GM19351 (cell line): ENCODE results near the gene RAC3.
A peak's percentile ranks its signal among the peaks of the same experiment; 100 is the strongest.

ENCODE experiments used
- ATAC-seq: cut with Tn5 transposase; IDR thresholded peaks from one replicate; pipeline ENCODE4 v1.9.1; 2021; ENCODE audit warnings: mild to moderate bottlenecking, moderate library complexity; ENCODE audit not compliant: unreplicated experiment

Gene RAC3

DNA sequence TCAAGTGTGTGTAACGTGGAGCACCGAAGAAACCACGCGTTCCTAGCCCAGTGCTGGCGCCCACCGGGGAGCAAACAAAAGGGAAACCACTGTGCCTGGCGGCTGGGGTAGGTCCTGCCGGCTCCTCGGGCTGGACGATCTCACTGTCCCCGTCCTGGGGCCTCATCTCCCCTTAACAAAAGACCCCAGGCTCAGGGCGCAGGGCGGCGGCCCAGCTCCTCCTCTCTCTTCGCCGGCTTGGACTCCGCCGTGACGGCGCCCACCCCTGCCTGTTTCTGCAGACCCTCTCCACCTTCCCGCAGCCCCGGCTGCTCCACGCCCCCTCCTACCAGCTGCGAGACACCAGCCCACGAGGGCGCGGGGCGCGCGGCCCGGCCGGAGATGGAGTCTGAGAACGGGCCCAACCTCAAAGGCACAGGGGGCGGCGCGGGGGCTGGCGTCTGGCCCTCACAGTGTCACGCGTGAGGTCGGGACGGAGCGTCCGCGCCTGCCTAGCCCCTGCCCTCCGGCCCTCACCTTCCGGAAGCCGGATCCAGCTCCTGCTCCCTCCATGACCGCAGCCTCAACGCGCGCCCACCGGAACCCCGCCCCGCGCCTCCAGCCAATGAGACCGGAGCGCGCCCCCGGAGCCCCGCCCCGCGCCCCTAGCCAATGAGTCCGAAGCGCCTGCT lies 9.0 kb upstream of the RAC3 start, which contains the start of gene CENPX:
Gene CENPX (minus strand): TSS at position 569 of the 671 bp plus-strand sequence. CDS start 17 bp downstream, at position 552.
- ATAC-seq = no peak

DNA sequence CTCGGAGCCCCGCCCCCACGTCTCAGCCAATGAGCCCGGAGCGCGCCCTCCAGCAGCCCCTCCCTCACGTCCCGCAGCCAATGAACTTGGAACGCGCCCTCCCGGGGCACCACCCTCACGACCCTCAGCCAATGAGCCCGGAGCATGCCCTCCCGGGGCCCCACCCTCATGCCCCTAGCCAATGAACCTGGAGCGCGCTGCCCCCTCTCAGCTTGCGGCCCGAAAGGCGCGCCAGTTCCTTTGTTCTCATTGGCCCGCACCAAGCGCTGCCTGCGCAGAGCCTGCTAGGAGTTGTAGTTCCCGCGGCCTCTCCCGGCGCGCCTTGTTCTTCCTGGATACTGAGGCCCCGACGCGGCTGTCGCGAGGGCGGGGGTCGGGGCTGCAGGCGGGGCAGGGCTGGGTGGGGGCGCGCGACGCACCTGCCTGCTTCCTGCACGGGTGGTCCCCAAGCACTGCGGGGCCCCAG lies 8.5 kb upstream of the RAC3 start, which contains the start of gene LRRC45:
Gene LRRC45 (plus strand): TSS at position 325 of the 466 bp plus-strand sequence. CDS start 339 bp downstream, outside the sequence.
- peak; percentile 89 for ATAC-seq

DNA sequence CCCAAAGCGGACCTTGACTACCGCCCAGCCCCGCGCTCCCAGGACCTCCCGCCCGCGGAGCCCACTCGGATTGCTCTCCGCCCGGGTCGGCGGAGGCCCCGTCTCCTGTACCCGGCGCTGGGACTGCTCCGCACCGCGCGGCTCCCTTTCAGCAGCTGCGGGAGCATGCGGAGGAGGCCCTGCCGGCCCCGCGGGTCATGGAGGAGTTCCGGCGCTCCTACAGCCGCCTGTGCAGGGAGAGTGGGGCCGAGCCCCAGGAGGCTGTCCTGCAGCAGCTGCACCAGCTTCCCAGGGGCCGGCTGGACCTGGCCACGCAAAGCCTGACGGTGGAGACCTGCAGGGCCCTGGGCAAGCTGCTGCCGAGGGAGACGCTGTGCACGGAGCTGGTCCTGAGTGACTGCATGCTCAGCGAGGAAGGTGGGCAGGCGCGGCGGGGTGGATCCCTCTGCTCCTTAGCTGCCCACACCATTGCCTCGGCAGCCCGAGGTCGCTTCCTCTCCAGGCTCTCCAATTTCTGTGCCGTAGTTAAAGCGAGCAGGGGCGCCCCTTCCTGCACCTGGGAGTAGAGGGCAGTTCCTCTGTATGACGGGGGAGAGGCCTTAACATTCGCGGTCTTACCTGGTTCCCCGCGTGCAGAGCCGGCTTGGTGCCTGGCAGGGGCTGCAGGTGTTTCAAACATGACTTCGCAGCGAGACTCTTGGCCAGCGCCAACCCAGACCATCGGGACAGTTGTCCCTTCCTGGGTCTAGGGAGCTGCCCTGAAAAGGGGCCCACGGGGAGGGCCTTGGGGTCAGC lies 7.8 kb upstream of the RAC3 start:
- ATAC-seq = no peak

DNA sequence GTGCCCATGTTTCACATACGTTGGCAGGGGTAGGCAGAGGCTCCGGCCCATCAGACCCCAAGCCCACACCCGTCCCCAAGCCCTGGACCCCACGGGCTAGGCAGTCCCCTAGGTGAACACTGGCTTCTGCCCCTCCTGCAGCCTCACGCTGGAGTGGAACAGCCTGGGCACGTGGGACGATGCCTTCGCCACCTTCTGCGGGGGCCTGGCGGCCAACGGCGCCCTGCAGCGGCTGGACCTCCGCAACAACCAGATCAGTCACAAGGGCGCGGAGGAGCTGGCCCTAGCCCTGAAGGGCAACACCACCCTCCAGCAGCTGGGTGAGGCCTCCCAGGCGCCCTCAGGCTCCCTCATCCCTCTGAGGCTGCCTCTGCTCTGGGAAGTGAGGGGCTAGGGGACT lies 6.6 kb upstream of the RAC3 start:
- ATAC-seq = no peak

DNA sequence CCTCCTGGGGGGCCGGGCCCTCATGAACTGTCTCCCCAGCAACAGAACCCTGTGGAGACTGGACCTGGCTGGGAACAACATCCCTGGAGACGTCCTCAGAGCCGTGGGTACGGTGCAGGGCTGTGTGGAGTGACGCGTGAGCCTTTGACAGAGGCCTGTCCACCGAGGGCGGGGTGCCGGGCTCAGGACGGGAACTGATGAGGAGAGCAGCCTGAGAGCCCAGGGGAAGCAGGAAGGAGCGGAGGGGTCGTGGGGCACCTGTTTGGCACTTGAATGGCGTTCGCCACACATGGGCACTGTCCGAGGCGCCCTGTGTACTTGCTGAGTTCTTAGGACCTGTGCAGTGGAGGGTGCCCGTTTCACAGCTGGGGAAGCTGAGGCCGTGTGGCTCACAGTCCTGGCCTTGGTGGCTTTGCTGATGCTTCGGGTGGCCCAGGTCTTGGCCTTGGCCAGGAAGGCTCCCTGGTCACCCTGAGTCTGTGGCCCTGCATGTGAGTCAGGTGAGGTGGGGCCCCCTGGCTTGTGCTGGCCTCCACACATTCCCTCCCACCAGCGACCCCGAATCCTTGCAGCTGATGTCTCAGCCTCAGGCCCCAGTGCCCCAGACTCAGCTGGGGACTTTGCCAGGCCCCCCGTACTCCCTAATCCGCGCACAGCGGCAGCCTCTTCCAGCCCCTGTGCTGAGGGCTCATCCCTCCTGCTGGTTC lies 5.9 kb upstream of the RAC3 start:
- ATAC-seq = no peak

DNA sequence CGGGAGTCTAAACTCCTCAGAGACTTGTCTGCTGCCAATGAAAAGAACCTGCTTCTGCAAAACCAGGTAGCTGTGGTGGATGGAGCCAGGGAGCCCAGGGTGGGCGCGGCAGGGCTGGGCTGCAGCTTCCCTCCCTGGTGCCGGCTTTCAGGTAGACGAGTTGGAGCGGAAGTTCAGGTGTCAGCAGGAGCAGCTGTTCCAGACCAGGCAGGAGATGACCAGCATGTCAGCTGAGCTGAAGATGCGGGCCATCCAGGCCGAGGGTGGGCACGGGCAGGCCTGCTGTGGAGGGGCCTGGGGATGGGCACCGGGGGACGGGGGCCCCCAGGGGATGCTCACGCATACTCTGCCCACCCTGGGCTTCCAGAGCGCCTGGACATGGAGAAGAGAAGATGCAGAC lies 3.2 kb upstream of the RAC3 start:
- no peak for ATAC-seq

DNA sequence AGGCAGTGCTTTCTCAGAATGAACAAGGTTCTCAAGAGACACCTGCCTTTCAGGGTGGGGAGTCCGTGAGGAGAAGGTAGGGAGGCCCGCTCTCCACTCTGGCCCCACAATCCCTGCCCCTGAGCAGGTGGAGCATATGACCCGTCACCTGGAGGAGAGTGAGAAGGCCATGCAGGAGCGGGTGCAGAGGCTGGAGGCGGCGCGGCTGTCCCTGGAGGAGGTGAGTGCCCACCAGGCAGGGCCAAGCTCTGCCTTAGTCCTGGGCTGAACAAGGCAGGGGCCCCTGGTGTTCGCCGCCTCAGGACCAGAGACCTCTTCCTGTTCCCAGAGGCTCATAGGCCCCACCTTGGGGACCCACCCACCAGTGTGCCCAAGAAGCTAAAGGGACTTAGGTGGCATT lies 2.5 kb upstream of the RAC3 start:
- no peak for ATAC-seq

DNA sequence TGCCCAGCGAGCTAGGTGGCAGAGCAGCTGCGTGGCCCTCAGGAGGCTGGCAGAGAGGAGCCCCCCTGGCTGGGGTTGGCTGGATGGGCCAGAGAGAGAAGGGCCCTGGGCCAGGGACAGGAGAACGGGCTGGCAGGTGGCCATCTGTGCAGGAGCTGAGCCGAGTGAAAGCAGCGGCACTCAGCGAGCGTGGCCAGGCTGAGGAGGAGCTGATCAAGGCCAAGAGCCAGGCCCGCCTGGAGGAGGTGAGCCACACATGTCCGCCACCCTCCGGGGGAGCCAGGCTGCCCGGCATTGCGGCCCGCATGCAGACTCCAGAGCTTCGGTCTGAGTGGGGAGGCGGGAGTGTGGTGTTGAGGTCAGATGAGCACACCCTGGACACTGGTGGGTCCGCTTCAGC lies 2.1 kb upstream of the RAC3 start:
- ATAC-seq = no peak

DNA sequence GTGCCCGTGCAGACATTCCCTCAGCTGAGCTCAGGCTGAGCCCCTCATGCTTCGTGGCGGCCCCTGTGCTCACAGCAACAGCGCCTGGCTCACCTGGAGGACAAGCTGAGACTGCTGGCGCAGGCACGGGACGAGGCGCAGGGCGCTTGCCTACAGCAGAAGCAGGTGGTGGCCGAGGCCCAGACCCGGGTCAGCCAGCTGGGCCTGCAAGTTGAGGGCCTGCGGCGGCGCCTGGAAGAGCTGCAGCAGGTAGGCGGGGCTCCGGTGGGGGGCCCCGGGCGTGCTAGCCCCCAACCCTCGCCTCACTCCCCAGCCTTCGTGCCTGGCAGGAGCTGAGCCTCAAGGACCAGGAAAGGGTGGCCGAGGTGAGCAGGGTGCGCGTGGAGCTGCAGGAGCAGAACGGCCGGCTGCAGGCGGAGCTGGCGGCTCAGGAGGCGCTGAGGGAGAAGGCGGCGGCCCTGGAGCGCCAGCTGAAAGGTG lies 1.4 kb upstream of the RAC3 start:
- ATAC-seq = no peak

DNA sequence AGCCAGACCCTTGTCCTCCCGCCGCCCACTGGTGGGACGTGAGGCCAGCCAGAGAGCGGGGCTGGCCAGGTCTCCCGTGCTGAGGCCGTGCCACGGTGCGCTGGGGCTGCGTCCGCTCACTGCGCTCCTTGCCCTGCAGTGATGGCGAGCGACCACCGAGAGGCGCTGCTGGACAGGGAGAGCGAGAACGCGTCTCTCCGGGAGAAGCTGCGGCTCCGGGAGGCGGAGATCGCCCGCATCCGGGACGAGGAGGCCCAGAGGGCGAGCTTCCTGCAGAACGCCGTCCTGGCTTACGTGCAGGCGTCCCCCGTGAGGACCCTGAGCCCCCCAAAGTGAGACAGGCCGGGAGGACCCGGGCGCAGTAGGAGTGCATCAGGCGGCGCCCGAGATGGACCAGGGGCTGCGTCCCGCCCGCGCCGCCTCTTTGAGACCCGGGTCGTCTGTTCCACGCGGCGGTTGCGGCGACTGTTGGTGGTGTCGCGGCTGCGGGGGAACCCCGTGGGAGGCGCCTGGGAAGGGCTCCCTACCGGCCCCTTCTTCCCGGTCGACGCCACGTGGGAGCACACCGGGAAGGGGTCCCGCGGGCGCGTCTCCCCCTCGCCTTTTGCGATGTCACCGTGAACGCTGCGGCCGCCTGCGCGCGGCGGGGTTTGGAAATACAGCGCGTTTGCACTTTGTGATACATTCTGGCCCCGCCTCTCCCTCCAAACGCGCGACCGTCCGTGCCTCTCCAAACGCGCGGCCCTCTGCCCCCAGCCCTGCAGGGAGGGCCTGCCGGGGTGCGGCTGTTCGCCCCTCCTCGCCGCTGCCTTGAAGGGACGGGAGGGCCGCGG lies 792 bp upstream of the RAC3 start:
- no peak for ATAC-seq

DNA sequence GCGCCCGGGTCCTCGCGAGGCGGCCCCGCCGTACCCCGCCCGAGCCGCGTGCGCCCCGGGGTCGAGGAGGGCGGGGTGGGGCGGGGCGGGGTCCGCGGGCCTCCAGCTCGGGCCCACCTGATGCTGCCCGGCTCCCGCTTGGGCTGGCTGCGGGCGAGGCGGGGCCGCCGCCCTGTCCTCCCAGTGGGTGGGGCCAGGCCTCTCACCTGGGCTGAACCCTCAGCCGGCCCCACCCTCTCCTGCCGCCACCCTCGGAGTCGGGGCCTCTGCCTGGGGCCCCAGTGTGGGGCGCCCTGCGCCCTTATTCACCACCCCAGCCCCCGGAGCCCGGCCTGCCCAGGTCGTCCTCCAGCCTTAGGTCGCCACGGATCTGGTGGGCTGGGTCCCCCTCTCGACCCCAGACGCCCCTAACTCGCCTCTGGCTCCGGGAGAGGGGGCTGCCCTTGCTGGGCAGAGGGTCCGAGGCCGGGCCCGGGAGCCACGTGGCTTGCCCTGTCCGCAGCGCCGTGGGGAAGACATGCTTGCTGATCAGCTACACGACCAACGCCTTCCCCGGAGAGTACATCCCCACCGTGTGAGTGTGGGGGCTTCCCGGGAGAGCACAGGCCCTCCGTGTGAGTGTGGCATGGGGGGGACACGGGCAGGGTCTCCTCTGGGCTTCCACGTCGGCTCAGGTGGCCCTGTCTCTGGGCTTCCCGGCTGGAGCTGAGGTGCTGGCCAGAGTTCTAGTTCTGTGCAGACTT lies 578 bp downstream of the RAC3 start:
- ATAC-seq = no peak

DNA sequence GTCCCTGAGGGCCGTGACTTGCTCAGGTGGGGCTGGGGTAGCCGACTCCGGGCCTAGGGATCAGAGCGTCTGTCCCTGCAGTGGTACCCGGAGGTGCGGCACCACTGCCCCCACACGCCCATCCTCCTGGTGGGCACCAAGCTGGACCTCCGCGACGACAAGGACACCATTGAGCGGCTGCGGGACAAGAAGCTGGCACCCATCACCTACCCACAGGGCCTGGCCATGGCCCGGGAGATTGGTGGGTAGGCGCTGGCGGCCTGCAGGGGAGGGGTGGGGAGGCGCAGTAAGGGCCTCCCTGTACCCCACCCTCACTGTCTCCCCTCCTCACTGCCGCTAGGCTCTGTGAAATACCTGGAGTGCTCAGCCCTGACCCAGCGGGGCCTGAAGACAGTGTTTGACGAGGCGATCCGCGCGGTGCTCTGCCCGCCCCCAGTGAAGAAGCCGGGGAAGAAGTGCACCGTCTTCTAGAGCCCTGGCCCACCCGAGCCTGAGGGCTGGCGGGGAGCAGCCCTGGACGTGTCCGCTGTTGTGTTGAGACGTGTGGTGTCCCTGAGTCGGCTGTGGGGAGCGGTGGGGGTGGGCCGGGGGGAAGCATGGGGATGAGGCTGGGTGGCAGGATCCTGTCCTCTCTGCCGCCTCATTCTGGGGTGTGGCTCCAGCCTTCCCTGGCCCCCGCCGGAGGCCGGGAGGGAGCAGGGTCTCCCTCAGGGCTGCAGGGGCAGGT lies 2.0 kb downstream of the RAC3 start:
- no peak for ATAC-seq

DNA sequence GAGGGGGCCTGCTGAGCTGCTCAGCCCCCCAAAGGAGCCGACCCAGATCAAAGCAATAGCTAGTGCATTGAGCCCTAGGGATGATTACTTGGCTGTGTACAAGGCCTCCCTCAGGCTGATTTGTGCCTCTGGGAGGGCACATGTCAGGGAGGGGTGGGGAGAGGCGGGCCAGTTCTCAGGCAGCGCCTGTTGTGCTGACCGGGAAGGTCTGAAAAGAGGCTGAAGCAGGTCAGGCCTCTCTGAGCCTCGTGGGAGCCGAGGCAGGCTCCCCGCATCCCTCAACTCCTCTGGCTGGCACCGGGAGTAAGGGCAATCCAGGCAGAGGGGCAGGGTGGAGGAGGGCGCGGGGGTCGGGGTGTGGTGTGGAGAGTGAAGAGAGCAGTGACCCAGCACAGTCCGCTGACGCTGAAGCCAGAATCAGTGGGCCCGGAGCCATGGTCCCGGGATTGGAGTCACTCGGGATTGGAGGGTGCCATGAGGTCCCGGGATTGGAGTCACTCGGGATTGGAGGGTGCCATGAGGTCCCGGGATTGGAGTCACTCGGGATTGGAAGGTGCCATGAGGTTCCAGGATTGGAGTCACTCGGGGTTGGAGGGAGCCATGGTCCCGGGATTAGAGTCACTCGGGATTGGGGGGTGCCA lies 3.0 kb downstream of the RAC3 start:
- ATAC-seq = no peak

DNA sequence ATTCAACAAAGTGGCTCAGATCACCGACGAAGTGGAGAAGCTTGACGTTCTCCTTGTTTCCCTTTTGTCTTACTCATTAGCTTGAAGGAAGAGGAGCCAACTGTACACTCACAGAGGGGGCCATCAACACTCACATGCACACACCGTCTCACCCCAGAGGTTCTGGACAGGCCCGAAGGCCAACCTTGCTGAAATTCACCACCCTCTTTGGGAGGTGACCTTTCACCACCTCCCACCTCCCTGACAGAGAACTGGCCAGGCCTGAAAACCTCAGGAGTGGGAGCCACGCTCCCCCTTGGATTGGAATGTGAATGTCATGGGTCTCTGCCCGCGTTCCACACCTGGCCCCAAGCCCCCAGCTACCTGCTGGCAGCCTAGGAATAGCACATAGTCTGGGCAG lies 4.0 kb downstream of the RAC3 start:
- no peak for ATAC-seq

DNA sequence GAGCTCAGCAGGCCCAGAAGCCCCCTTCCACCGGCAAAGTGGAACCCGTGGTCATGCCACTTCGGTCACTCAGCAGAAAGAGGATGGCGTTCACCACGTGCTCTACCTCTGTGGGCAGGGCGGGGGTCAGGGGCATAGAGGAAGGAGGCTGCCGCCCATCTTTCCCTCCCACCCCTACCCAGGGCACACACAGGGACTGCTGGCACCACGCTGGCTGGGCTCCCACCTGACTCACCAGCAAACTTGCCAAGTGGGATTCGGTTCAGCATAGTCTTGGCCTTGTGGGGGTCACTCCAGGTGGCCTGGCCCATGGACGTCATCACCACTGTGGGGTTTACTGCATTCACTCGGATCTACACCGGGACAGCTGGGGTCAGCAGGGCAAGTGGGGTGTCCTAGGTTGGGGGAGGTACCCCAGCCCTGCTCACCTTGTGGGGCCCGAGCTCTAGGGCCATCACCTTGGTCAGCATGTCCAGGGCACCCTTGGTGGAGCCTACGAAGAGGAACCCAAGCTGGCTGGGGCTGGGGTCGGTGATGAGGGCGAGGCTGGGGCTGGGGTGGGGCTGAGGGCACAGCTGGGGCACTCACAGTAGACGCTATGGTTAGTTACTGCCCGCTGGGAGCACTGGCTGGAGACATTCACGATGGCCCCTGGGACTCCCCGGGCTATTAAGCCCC lies 4.6 kb downstream of the RAC3 start:
- no peak for ATAC-seq

DNA sequence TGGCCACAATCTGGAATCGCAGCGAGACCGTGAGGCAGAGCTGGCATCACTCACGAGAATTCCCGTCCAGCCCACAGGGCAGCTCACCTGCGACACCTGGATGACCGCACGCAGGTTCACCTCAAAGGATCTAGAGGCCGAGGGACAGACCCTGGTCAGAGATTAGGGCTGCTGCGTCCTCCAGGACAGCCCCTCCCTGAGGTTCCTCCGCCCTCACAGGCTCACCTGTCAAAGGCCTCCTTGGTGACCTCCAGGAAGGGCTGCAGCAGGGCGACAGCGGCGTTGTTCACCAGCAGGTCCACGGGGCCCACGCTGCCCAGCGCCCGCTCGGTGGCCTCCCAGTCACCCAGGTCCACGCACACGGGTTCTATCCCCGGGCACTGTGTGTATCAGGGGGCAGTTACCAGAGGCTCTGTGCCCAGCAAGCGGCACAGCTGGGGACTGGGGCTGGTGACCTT lies 5.2 kb downstream of the RAC3 start:
- ATAC-seq = no peak

DNA sequence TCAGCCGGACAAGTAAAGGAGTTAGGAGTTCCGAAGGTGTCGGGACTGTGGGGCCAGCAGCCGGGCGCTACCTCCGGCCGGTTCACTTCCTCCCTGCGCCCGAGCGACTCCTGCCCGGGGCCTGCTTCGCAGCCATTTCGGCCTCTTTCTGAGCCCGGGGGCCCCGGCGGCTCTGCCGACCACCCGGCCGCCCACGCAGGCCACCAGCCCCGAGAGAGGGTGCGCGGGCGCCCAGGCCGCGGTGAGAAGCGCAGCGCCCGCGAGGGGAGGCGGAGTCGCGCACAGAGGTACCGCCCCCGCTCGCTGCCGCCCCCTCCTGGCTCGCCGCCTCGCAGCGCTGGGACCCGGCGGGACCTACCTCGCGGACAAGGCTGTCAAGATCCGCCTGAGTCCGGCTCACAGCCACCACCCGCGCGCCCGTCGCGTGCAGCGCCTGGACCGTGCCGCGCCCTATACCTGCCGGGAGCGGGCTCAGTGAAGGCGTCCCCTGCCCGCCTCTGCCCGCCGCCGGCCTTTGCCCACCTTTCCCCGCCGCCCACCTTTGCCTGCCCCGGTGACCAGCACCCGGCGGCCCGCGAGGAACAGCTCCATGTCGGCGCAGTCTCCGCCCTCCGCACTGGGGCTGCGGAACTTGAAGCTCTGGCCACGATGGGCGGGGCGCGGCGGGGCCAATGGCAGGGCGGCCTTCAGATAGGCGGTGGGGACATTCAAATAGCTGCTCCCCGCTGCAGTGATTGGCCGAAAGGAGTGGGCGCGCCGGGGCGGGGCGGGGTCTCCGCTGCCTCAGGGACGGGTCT lies 5.8 kb downstream of the RAC3 start, which contains the start of gene DCXR:
Gene DCXR (minus strand): TSS at position 606 of the 797 bp plus-strand sequence. CDS start 15 bp downstream, at position 591.
- peak; percentile 88 for ATAC-seq
